Measurements from ENCODE around the gene EPHA1.
"Not testable (repeated sequence)": the region's sequence is repeated elsewhere in the genome, so short reads cannot be mapped to it uniquely, and the experiment has no call there.

The EPHA1 gene

GRCh38 chr7:143436325-143436946, 27.8 kb upstream of the EPHA1 start:
- Histone ChIP-seq H3K4me3 (no peak overlapping the region), H3K27ac (no peak overlapping the region), H3K9me3 (ENCODE audit: low read depth, low read length) (no peaks in the 10 kb centered on the region), H3K9ac (ENCODE audit: insufficient read length) (no peak overlapping the region), H3K36me3 (ENCODE audit: insufficient read depth, low read length) (no peaks in the 10 kb centered on the region)
- DNase-seq (ENCODE audit: low read depth, low spot score) = no peak
- TF ChIP-seq POLR2AphosphoS5 (IDR thresholded peaks at IDR 0.05; ENCODE audit: borderline replicate concordance, low read depth, low read length) = no peak
- TF ChIP-seq EZH2 (IDR thresholded peaks at IDR 0.05) = no peak
- no peak for TF ChIP-seq FOXP2 (optimal IDR thresholded peaks at IDR 0.05; ENCODE audit: control extremely low read depth, extremely low read length, insufficient read depth)

GRCh38 chr7:143435266-143435665, 26.6 kb upstream of the EPHA1 start:
- no peak for DNase-seq (ENCODE audit: low read depth, low spot score)
- no peaks in the 10 kb centered on the region for H3K9me3 ChIP-seq (ENCODE audit: low read depth, low read length)
- H3K9ac ChIP-seq (ENCODE audit: insufficient read length) = no peak overlapping the region
- no peaks in the 10 kb centered on the region for H3K36me3 ChIP-seq (ENCODE audit: insufficient read depth, low read length)
- no peak overlapping the region for H3K4me3 ChIP-seq
- no peak for TF ChIP-seq POLR2AphosphoS5 (IDR thresholded peaks at IDR 0.05; ENCODE audit: borderline replicate concordance, low read depth, low read length)
- TF ChIP-seq FOXP2 (optimal IDR thresholded peaks at IDR 0.05; ENCODE audit: control extremely low read depth, extremely low read length, insufficient read depth) = no peak
- no peak for TF ChIP-seq EZH2 (IDR thresholded peaks at IDR 0.05)
- H3K27ac ChIP-seq = no peak overlapping the region

- H3K9ac ChIP-seq (ENCODE audit: insufficient read length) = no peak overlapping the region
- DNase-seq (ENCODE audit: low read depth, low spot score) = no peak
- H3K27ac ChIP-seq = no peak overlapping the region
- H3K4me3 ChIP-seq = no peak overlapping the region
- no peak for TF ChIP-seq POLR2AphosphoS5 (IDR thresholded peaks at IDR 0.05; ENCODE audit: borderline replicate concordance, low read depth, low read length)
- no peaks in the 10 kb centered on the region for H3K9me3 ChIP-seq (ENCODE audit: low read depth, low read length)
- no peaks in the 10 kb centered on the region for H3K36me3 ChIP-seq (ENCODE audit: insufficient read depth, low read length)
Measured at GRCh38 chr7:143434660-143435059, 26.0 kb upstream of the EPHA1 start.

- Histone ChIP-seq H3K9ac (ENCODE audit: insufficient read length) (no peak overlapping the region), H3K27ac (peak overlapping the region; percentile 6; the same call in 1 of the 2 replicates), H3K9me3 (ENCODE audit: low read depth, low read length) (no peaks in the 10 kb centered on the region), H3K36me3 (ENCODE audit: insufficient read depth, low read length) (no peaks in the 10 kb centered on the region), H3K4me3 (no peak overlapping the region)
- no peak for DNase-seq (ENCODE audit: low read depth, low spot score)
- TF ChIP-seq EZH2 (IDR thresholded peaks at IDR 0.05) = no peak
- TF ChIP-seq FOXP2 (optimal IDR thresholded peaks at IDR 0.05; ENCODE audit: control extremely low read depth, extremely low read length, insufficient read depth) = no peak
- TF ChIP-seq POLR2AphosphoS5 (IDR thresholded peaks at IDR 0.05; ENCODE audit: borderline replicate concordance, low read depth, low read length) = no peak
Measured at GRCh38 chr7:143433759-143434158, 25.1 kb upstream of the EPHA1 start.

DNA sequence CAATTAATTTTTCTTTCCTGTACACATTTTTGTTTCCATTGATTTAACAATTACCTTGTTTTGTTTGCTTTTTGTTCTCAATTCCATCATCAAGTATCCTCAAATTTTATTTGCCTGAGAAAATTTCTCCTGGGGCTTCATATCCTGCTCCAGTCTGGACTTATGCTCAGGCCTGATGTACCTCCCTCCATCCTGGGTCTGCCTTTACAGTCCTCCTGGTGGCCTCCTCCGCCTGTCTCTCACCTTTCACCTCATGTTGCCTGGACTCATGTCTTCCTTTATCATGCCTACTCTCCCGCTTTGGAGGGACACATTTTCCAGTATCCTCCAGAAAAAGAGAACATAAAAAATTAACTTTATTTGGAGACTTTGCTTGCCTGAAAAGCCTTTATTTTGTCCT, 22.5 kb upstream of the EPHA1 start:
- H3K36me3 ChIP-seq (ENCODE audit: insufficient read depth, low read length) = no peaks in the 10 kb centered on the region
- H3K4me3 ChIP-seq = no peak overlapping the region
- no peaks in the 10 kb centered on the region for H3K9me3 ChIP-seq (ENCODE audit: low read depth, low read length)
- TF ChIP-seq EZH2 (IDR thresholded peaks at IDR 0.05) (no peak), FOXP2 (optimal IDR thresholded peaks at IDR 0.05; ENCODE audit: control extremely low read depth, extremely low read length, insufficient read depth) (no peak), POLR2AphosphoS5 (IDR thresholded peaks at IDR 0.05; ENCODE audit: borderline replicate concordance, low read depth, low read length) (no peak)
- H3K27ac ChIP-seq = no peak overlapping the region
- no peak for DNase-seq (ENCODE audit: low read depth, low spot score)
- no peak overlapping the region for H3K9ac ChIP-seq (ENCODE audit: insufficient read length)

GRCh38 chr7:143429770-143430698, 21.4 kb upstream of the EPHA1 start:
- Histone ChIP-seq H3K9ac (ENCODE audit: insufficient read length) (no peak overlapping the region), H3K9me3 (ENCODE audit: low read depth, low read length) (no peaks in the 10 kb centered on the region), H3K36me3 (ENCODE audit: insufficient read depth, low read length) (no peaks in the 10 kb centered on the region), H3K4me3 (no peak overlapping the region), H3K27ac (peak overlapping the region; percentile 85)
- TF ChIP-seq POLR2AphosphoS5 (IDR thresholded peaks at IDR 0.05; ENCODE audit: borderline replicate concordance, low read depth, low read length) (no peak), EZH2 (IDR thresholded peaks at IDR 0.05) (no peak), FOXP2 (optimal IDR thresholded peaks at IDR 0.05; ENCODE audit: control extremely low read depth, extremely low read length, insufficient read depth) (no peak)
- no peak for DNase-seq (ENCODE audit: low read depth, low spot score)

DNA sequence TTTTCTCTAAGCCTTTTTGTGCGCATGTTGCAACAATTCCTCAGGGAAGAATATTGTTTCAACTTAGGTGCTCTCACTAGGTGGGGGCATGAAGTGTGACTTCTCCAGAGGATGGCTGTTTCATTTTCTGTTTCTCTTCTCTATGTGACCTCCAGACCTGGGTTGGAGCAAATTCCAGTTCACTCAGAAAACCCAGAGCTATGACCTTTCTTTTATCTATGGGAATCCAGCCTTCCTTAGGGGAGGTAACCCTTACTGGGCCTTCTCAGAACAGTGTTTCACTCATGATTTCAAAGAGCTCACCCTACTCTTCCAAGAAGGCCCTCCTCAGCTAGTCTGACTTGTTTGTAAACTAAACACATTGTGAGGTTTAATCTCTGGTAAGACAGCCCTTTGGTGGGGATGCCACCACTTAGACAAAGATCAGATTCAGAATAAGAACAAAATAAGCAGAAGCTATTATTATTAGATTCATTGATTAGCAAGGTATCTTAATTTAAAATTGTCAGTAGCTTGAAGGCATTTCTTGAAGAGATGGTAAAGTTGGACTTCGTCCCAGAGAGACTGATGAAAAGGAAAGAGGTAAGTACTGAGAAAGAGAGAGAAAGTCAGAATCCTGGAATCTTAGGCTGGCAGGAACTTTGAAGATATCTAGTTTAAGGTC, 18.0 kb upstream of the EPHA1 start:
- DNase-seq (ENCODE audit: low read depth, low spot score) = no peak
- H3K9ac ChIP-seq (ENCODE audit: insufficient read length) = no peak overlapping the region
- H3K4me3 ChIP-seq = no peak overlapping the region
- H3K27ac ChIP-seq = no peak overlapping the region
- no peaks in the 10 kb centered on the region for H3K36me3 ChIP-seq (ENCODE audit: insufficient read depth, low read length)
- TF ChIP-seq POLR2AphosphoS5 (IDR thresholded peaks at IDR 0.05; ENCODE audit: borderline replicate concordance, low read depth, low read length) = no peak
- no peak for TF ChIP-seq EZH2 (IDR thresholded peaks at IDR 0.05)
- no peak for TF ChIP-seq FOXP2 (optimal IDR thresholded peaks at IDR 0.05; ENCODE audit: control extremely low read depth, extremely low read length, insufficient read depth)
- H3K9me3 ChIP-seq (ENCODE audit: low read depth, low read length) = no peaks in the 10 kb centered on the region

GRCh38 chr7:143424476-143424875, 15.8 kb upstream of the EPHA1 start:
- H3K9ac ChIP-seq (ENCODE audit: insufficient read length); H3K9me3 ChIP-seq (ENCODE audit: low read depth, low read length); H3K4me3 ChIP-seq; DNase-seq (ENCODE audit: low read depth, low spot score); H3K36me3 ChIP-seq (ENCODE audit: insufficient read depth, low read length); H3K27ac ChIP-seq: not testable (repeated sequence)
